ENCODE data around the gene GNG12. TPM values are rescaled to one million over a fixed set of nuclear protein-coding genes. Genes with fewer than 3 reads are reported as not detected.
A peak's percentile ranks its signal among the peaks of the same experiment; 100 is the strongest.
"Not testable (repeated sequence)": the region's sequence is repeated elsewhere in the genome, so short reads cannot be mapped to it uniquely, and the experiment has no call there.

The GNG12 gene
- total RNA-seq, 2 experiments from 2014 or later, result not detected

GRCh38 chr1:67673468-67674201 is 159.6 kb downstream of the GNG12 start:
- ChIA-PET CTCF (interaction anchor here (1.2 to 4.4 kb wide), 6 partner anchors 11 to 112 kb away, joined by 3 to 16 read pairs (median 5); partner anchors contain the start of gene GADD45A), POLR2A (interaction anchor here (0.7 to 4.7 kb wide), 2 partner anchors 11 to 680 kb away, joined by 3 to 33 read pairs; partner anchors contain the start of gene GADD45A)
- peaks cover 19% of the 10 kb centered on the region for H3K4me1 Mint-ChIP-seq (ENCODE audit: low read depth)
- peaks cover 14% of the 10 kb centered on the region for H3K27me3 Mint-ChIP-seq
- no peaks in the 10 kb centered on the region for H3K9me3 Mint-ChIP-seq
- ATAC-seq (no peak), DNase-seq (no peak)
- no peak for TF ChIP-seq CTCF (IDR thresholded peaks at IDR 0.05)
- peak overlapping the region; percentile 78 for H3K27ac Mint-ChIP-seq
- H3K36me3 Mint-ChIP-seq (ENCODE audit: low read depth), result no peaks in the 10 kb centered on the region
- H3K4me3 Mint-ChIP-seq, result no peak overlapping the region
- intact Hi-C loops (cut with micrococcal nuclease), result no loop called here

GRCh38 chr1:67672260-67672803 is 160.9 kb downstream of the GNG12 start:
- POLR2A ChIA-PET, result interaction anchor here (4.7 kb wide), 1 partner anchor 12 kb away, joined by 33 read pairs; the partner anchor contains the start of gene GADD45A
- Mint-ChIP-seq H3K9me3 (no peaks in the 10 kb centered on the region), H3K27ac (no peak overlapping the region), H3K27me3 (peaks cover 16% of the 10 kb centered on the region), H3K4me1 (ENCODE audit: low read depth) (peaks cover 19% of the 10 kb centered on the region), H3K4me3 (no peak overlapping the region), H3K36me3 (ENCODE audit: low read depth) (no peaks in the 10 kb centered on the region)
- CTCF ChIA-PET, result interaction anchor here (1.1 to 4.4 kb wide), 4 partner anchors 11 to 111 kb away, joined by 3 to 16 read pairs (median 5); partner anchors contain the start of gene GADD45A
- TF ChIP-seq CTCF (IDR thresholded peaks at IDR 0.05), result no peak
- intact Hi-C loops (cut with micrococcal nuclease), result no loop called here
- DNase-seq (no peak), ATAC-seq (no peak)

DNA sequence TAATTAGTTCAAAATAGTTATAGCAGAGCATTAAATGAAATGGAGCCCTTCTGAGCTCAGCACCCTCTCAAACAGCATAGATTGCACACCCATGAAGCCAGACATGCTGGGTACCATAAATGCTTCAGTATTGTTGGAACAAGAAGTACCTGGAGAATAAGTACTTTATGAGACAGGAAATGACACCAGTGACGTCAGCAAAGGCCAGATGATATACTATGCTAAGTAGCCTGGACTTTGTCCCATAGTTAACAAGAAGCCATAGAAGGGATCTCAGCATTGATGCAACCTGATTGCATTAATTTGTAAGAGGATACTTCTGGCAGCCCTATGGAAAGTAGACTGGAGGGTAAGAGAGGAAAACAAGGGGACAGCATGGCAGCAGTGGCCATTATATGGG is 164.6 kb downstream of the GNG12 start:
- Mint-ChIP-seq H3K27ac (no peak overlapping the region), H3K36me3 (ENCODE audit: low read depth) (no peaks in the 10 kb centered on the region), H3K9me3 (no peaks in the 10 kb centered on the region), H3K4me1 (ENCODE audit: low read depth) (no peaks in the 10 kb centered on the region), H3K27me3 (peaks cover 19% of the 10 kb centered on the region), H3K4me3 (no peak overlapping the region)
- POLR2A ChIA-PET, result no interaction called here
- CTCF ChIA-PET, result no interaction called here
- no peak for DNase-seq
- no peak for ATAC-seq
- intact Hi-C loops (cut with micrococcal nuclease), result no loop called here
- no peak for TF ChIP-seq CTCF (IDR thresholded peaks at IDR 0.05)

- Mint-ChIP-seq H3K36me3 (ENCODE audit: low read depth) (no peaks in the 10 kb centered on the region), H3K27me3 (peaks cover 14% of the 10 kb centered on the region), H3K4me3 (no peak overlapping the region), H3K4me1 (ENCODE audit: low read depth) (no peaks in the 10 kb centered on the region), H3K27ac (no peak overlapping the region), H3K9me3 (no peaks in the 10 kb centered on the region)
- TF ChIP-seq CTCF (IDR thresholded peaks at IDR 0.05), result no peak
- ATAC-seq, result no peak
- POLR2A ChIA-PET, result no interaction called here
- no peak for DNase-seq
- CTCF ChIA-PET, result interaction anchor here (1.4 kb wide), 1 partner anchor 93 kb away, joined by 4 read pairs; no protein-coding TSS in a partner anchor
- intact Hi-C loops (cut with micrococcal nuclease), result no loop called here
Observed at GRCh38 chr1:67666636-67667035, 166.6 kb downstream of the GNG12 start.

DNA sequence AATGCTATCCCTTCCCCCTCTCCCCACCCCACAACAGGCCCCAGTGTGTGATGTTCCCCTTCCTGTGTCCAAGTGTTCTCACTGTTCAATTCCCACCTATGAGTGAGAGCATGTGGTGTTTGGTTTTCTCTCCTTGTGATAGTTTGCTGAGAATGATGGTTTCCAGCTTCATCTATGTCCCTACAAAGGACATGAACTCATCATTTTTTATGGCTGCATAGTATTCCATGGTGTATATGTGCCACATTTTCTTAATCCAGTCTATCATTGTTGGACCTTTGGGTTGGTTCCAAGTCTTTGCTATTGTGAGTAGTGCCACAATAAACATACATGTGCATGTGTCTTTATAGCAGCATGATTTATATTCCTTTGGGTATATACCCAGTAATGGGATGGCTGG is 168.0 kb downstream of the GNG12 start:
- intact Hi-C loops (cut with micrococcal nuclease); H3K36me3 Mint-ChIP-seq (ENCODE audit: low read depth); H3K27ac Mint-ChIP-seq; H3K9me3 Mint-ChIP-seq; H3K4me3 Mint-ChIP-seq; CTCF ChIA-PET; DNase-seq; POLR2A ChIA-PET; ATAC-seq; H3K4me1 Mint-ChIP-seq (ENCODE audit: low read depth): not testable (repeated sequence)
- peaks cover 11% of the 10 kb centered on the region for H3K27me3 Mint-ChIP-seq
